Uterus (tissue), 2 donors: ENCODE data around the gene PTPRM.

Source experiments
- POLR2A ChIP-seq, 2 donors: fragments of 450-650 bp; IDR thresholded peaks; one replicate each; pipeline ENCODE4 v1.6.1; 2016; ENCODE audit warnings: antibody characterized with exemption in 2 of 2, mild to moderate bottlenecking in 1 of 2, moderate library complexity in 1 of 2
- TF ChIP-seq, protein P1 (sequence below), 4 experiments: fragments of 200-600 bp in 2 of 4; fragments of 450-650 bp in 2 of 4; sonication (generic) in 2 of 4; IDR thresholded peaks; one replicate each; pipeline ENCODE4 v1.5.1; 2016 to 2019; ENCODE audit warnings: antibody characterized with exemption in 4 of 4, mild to moderate bottlenecking in 2 of 4, moderate library complexity in 1 of 4

GRCh38 chr18:8406868-8407250, 839.7 kb downstream of the PTPRM start:
- TF ChIP-seq, protein P1, sequence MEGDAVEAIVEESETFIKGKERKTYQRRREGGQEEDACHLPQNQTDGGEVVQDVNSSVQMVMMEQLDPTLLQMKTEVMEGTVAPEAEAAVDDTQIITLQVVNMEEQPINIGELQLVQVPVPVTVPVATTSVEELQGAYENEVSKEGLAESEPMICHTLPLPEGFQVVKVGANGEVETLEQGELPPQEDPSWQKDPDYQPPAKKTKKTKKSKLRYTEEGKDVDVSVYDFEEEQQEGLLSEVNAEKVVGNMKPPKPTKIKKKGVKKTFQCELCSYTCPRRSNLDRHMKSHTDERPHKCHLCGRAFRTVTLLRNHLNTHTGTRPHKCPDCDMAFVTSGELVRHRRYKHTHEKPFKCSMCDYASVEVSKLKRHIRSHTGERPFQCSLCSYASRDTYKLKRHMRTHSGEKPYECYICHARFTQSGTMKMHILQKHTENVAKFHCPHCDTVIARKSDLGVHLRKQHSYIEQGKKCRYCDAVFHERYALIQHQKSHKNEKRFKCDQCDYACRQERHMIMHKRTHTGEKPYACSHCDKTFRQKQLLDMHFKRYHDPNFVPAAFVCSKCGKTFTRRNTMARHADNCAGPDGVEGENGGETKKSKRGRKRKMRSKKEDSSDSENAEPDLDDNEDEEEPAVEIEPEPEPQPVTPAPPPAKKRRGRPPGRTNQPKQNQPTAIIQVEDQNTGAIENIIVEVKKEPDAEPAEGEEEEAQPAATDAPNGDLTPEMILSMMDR (IDR thresholded peaks at IDR 0.05) = no peak
- no peak for TF ChIP-seq POLR2A (IDR thresholded peaks at IDR 0.05)
